GM12878 (cell line): ENCODE measurements around the gene PAQR9. TPM values are rescaled to one million over a fixed set of nuclear protein-coding genes. Genes with fewer than 3 reads are reported as not detected.
A peak's percentile ranks its signal among the peaks of the same experiment; 100 is the strongest.

ENCODE experiments used
- ATAC-seq: fragments of 200-7000 bp; cut with Tn5 transposase; 3 replicates; pipeline ENCODE4 v1.9.1; 2020; ENCODE audit warnings: mild to moderate bottlenecking, moderate library complexity
- BruUV-seq: library from RNA; stranded (reverse); fragments of 400-500 nt; replicated peaks from 2 replicates; lab custom pipeline; 2021; lab: Mats Ljungman, UMichigan
- CTCF ChIA-PET: fragments of 300-600 bp; sonication (Branson Sonifier 250); formaldehyde crosslinking; extraction: SDS; loops from one replicate; lab custom pipeline; 2021; ENCODE audit warnings: inconsistent platforms; lab: Yijun Ruan, JAX
- POLR2A ChIA-PET: fragments of 350-600 bp; formaldehyde crosslinking; extraction: SDS; loops from one replicate; lab custom pipeline; 2021; ENCODE audit warnings: inconsistent platforms; lab: Charles Lee
- RAD21 ChIA-PET: fragments of 300-600 bp; sonication (Branson Sonifier 250); formaldehyde crosslinking; loops from one replicate; lab custom pipeline; 2023; ENCODE audit warnings: antibody characterized with exemption; ENCODE audit not compliant: unreplicated experiment; lab: Charles Lee
- SMC1A ChIA-PET: fragments of 300-600 bp; sonication (Branson Sonifier 250); formaldehyde crosslinking; loops from one replicate; lab custom pipeline; 2023; ENCODE audit not compliant: unreplicated experiment, uncharacterized antibody; lab: Charles Lee
- DNase-seq: peaks from one replicate; pipeline ENCODE4 v3.0.0-alpha.2; 2011; ENCODE audit warnings: low read depth, low spot score
- FAIRE-seq: peaks from 3 replicates; lab custom pipeline; 2011; peaks lifted over from hg19 to GRCh38; lab: Jason Lieb, UNC
- H2AFZ ChIP-seq: 2 replicates; pipeline ENCODE4 v1.6.0; 2011; ENCODE audit warnings: low read depth, low read length, control low read depth; ENCODE audit not compliant: control insufficient read depth
- H3K27ac ChIP-seq: 2 replicates; pipeline ENCODE4 v1.5.1; 2011; ENCODE audit warnings: control low read depth; ENCODE audit not compliant: control insufficient read depth, insufficient read depth
- H3K27me3 ChIP-seq, 2 experiments: replicated peaks in 1 of 2; 2 replicates each; pipeline versions ENCODE4 v1.6.0 to v1.6.1; 2011; ENCODE audit warnings: low read length in 1 of 2; ENCODE audit not compliant: control insufficient read depth in 2 of 2, insufficient read depth in 2 of 2
- H3K36me3 ChIP-seq, 2 experiments: 2 replicates each; pipeline ENCODE4 v1.5.1; 2011; ENCODE audit warnings: low read length in 1 of 2; ENCODE audit not compliant: control insufficient read depth in 2 of 2, insufficient read depth in 2 of 2
- H3K4me1 ChIP-seq: 2 replicates; pipeline ENCODE4 v1.6.1; 2011; ENCODE audit warnings: mild to moderate bottlenecking, low read length, moderate library complexity, mixed read lengths; ENCODE audit not compliant: control insufficient read depth, insufficient read depth
- H3K4me2 ChIP-seq: 2 replicates; pipeline ENCODE4 v1.6.0; 2011; ENCODE audit warnings: control low read depth; ENCODE audit not compliant: control insufficient read depth, insufficient read depth
- H3K4me3 ChIP-seq: fragments of 200-600 bp; sonication (generic); 2 replicates; pipeline ENCODE4 v1.5.1; 2016
- H3K79me2 ChIP-seq: 2 replicates; pipeline ENCODE4 v1.6.0; 2011; ENCODE audit warnings: low read length; ENCODE audit not compliant: control insufficient read depth, insufficient read depth
- H3K9ac ChIP-seq: 2 replicates; pipeline ENCODE4 v1.8.0; 2011; ENCODE audit warnings: low read length, control low read depth, mixed read lengths; ENCODE audit not compliant: control insufficient read depth, insufficient read depth
- H3K9me3 ChIP-seq: replicated peaks from 3 replicates; pipeline ENCODE4 v1.5.1; 2011; ENCODE audit warnings: mild to moderate bottlenecking, low read length; ENCODE audit not compliant: control insufficient read depth, insufficient read depth
- H4K20me1 ChIP-seq: 2 replicates; pipeline ENCODE4 v1.6.0; 2011; ENCODE audit not compliant: control insufficient read depth, insufficient read depth
- CTCF ChIP-seq, 3 experiments: IDR thresholded peaks in 2 of 3; conservative IDR thresholded peaks in 1 of 3; 2 replicates each; pipeline ENCODE4 v1.5.1; 2011; ENCODE audit warnings: low read depth in 3 of 3, low read length in 3 of 3, mild to moderate bottlenecking in 3 of 3, control low read depth in 2 of 3, moderate library complexity in 2 of 3, inconsistent platforms in 1 of 3, mixed read lengths in 1 of 3; ENCODE audit not compliant: control insufficient read depth in 2 of 3, insufficient read depth in 1 of 3; ENCODE audit errors: extremely low read depth in 1 of 3
- RELA ChIP-seq: fragments of 450-650 bp; IDR thresholded peaks from 2 replicates; pipeline ENCODE4 v1.8.0; 2014; ENCODE audit warnings: borderline replicate concordance; ENCODE audit not compliant: partially characterized antibody
- ZBTB11 ChIP-seq: fragments of 450-650 bp; formaldehyde crosslinking; IDR thresholded peaks from 2 replicates; pipeline ENCODE4 v1.5.0; 2022; ENCODE audit warnings: mild to moderate bottlenecking, missing genetic modification characterization
- WGBS: methylation state at CpG from one replicate; pipeline ENCODE4 v1.1.6; 2016; ENCODE audit warnings: low lambda C conversion rate; ENCODE audit not compliant: insufficient replicate concordance, insufficient coverage; ENCODE audit errors: missing lambda C conversion rate; 5-methylcytosine and 5-hydroxymethylcytosine counted together
- in situ Hi-C: fragments of 300-500 bp; cut with MboI; formaldehyde crosslinking; loops from 9 replicates; pipeline ENCODE4 v1.14.3; 2018; ENCODE audit warnings: mixed read lengths
- intact Hi-C: fragments of 100-400 bp; cut with micrococcal nuclease; formaldehyde crosslinking; loops from one replicate; pipeline ENCODE4 v1.14.2; 2022; ENCODE audit not compliant: unreplicated experiment
- polyA plus RNA-seq, 11 experiments: library from polyadenylated mRNA; depleted of rRNA in 4 of 11; unstranded in 6 of 11; stranded (reverse) in 5 of 11; fragments of >200 nt; fragmentation: Nextera tagmentation in 4 of 11; fragmentation: Illumina TruSeq in 1 of 11; extraction: Ambion mirVana in 4 of 11; extraction: Trizol in 1 of 11; gene quantifications; 1 replicate in 1 of 11; 2 replicates in 10 of 11; pipeline versions ENCODE4 v1.2.1 to v1.2.3, GENCODE V29; 2011 to 2016; ENCODE audit warnings: inconsistent platforms in 2 of 11, missing spikeins in 2 of 11, low read depth in 1 of 11
- total RNA-seq, 4 experiments: library from RNA; depleted of rRNA in 3 of 4; stranded (reverse); fragments of >200 nt in 3 of 4; fragmentation: Illumina TruSeq in 1 of 4; extraction: Trizol in 1 of 4; gene quantifications; 2 replicates each; pipeline versions ENCODE4 v1.2.1 to v1.2.3, GENCODE V29; 2013 to 2021

PAQR9 gene
- total and polyA plus RNA-seq, 10 of the 15 experiments (the other 5 are each of a cell fraction or from before 2014, with no cell fraction given), result not detected

GRCh38 chr3:142976621-142977398 is 13.3 kb upstream of the PAQR9 start (continued):
- no peak for TF ChIP-seq RELA

DNA sequence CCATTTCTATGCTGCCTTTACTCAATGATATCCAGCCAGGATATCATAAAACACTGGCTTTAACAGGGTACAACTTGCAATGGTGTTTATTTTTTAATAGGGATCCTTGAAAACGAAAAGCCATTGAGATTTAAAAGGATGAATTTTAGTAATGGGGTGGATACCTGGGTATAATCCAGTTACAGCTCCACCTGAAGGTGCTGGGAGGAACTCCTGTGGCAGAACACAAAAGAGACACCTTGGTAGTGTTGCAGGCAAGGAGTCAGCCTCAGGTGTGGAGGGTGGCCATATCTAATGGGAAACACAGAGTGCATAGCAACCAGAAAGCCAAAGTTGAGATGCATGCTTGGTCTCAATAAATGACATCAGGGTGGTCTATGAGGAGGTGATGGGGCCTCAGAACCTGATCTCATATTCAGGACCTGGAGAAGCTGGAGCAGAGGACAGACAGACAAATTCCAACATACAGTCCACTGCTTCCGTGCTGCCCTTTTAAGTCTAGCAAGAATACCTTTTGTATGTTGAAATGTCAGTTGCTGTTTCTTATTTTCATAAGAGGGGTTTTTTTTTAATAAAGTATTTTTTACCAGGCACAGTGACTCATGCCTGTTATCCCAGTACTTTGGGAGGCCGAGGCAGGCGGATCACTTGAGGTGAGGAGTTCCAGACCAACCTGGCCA is 12.0 kb upstream of the PAQR9 start:
- Histone ChIP-seq H3K79me2 (no peaks in the 10 kb centered on the region), H3K27ac (no peak overlapping the region), H3K36me3 (no peaks in the 10 kb centered on the region), H3K4me3 (no peak overlapping the region), H3K27me3 (peaks cover 0 to 2% of the 10 kb centered on the region in 2 experiments; a peak in 2 of 4 replicates), H3K4me1 (no peaks in the 10 kb centered on the region), H2AFZ (no peak overlapping the region), H3K4me2 (no peak overlapping the region), H3K9ac (no peak overlapping the region), H4K20me1 (no peaks in the 10 kb centered on the region), H3K9me3 (no peaks in the 10 kb centered on the region)
- no TSS peak for BruUV-seq
- TF ChIP-seq ZBTB11 (CRISPR knock-in tag), result no peak
- TF ChIP-seq CTCF (IDR thresholded peaks at IDR 0.05 in 2 of 3, conservative IDR thresholded peaks at IDR 0.05 in 1 of 3; ENCODE audit: control insufficient read depth in 2 of 3, extremely low read depth in 1 of 3, insufficient read depth in 1 of 3, low read depth in 3 of 3, low read length in 3 of 3), result peak in 1 of 3 experiments; percentile 12; a peak in 1 of 6 replicates
- no peak for FAIRE-seq
- 7% methylated on average over 4 of the region's 4 CpGs for WGBS
- in situ Hi-C loops (no loop called here), intact Hi-C loops (no loop called here)
- no peak for ATAC-seq
- ChIA-PET RAD21 (interaction anchor here (0.6 kb wide), 1 partner anchor 1014 kb away, joined by 3 read pairs; no protein-coding TSS in a partner anchor), CTCF (interaction anchor here (0.7 to 2.4 kb wide), 3 partner anchors 12 to 257 kb away, joined by 3 to 8 read pairs (median 3); no protein-coding TSS in a partner anchor), POLR2A (no interaction called here), SMC1A (interaction anchor here (0.5 kb wide), 2 partner anchors 10 to 29 kb away, joined by 3 read pairs; no protein-coding TSS in a partner anchor)
- DNase-seq, result no peak
